NCI-H446 treated with DMSO at 0.1 percent for 48 hours (cell line): ENCODE results near the gene KRT3.
"Not testable (repeated sequence)": the region's sequence is repeated elsewhere in the genome, so short reads cannot be mapped to it uniquely, and the experiment has no call there.

ENCODE experiments used
- DNase-seq: peaks from one replicate; lab custom pipeline; 2025; lab: John Stamatoyannopoulos, UW

Gene KRT3

DNA sequence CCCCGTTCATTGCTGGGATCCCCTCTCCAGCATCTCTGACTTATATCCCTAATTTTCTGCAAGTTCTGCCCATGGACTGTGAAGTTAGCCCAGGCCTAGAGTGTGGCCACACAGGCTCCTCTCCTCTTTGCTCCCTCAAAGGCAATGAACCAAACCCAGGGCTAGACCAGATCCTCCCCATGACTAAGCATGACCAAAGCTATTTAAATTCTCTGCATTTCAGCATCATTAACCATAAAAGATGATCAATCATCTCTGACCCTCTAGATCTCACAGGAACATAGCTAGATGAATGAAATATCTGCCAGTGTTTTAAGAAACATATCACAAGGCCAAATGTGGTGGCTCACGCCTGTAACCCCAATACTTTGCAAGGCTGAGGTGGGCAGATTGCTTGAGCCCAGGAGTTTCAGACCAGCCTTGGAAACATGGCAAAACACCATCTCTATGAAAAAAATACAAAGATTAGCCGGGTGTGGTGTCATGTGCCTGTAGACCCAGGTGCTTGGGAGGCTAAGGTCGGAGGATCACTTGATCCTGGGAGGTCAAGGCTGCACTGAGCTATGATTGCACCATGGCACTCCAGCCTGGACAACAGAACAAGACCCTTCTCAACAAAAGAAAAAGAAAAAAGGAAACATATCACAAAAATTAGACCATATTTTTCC, 2.2 kb upstream of the KRT3 start:
- no peak for DNase-seq

DNA sequence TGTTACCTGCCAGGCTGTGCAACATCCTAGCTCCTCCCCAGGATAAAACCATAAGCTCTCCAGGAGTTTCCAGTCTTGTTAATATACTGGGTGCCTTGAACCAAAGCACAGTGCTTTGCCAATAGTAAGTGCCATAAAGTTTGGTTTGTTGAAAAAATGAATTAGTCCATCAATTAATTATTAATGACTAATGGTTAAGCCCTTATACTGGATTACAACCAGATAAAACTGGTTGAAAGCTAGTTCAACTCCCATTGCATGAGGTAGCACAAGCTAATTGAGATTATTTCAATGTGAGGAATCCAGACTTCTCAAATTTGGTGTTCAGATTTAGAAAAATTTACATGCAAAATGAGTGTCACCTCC, 1.6 kb upstream of the KRT3 start:
- no peak for DNase-seq

DNA sequence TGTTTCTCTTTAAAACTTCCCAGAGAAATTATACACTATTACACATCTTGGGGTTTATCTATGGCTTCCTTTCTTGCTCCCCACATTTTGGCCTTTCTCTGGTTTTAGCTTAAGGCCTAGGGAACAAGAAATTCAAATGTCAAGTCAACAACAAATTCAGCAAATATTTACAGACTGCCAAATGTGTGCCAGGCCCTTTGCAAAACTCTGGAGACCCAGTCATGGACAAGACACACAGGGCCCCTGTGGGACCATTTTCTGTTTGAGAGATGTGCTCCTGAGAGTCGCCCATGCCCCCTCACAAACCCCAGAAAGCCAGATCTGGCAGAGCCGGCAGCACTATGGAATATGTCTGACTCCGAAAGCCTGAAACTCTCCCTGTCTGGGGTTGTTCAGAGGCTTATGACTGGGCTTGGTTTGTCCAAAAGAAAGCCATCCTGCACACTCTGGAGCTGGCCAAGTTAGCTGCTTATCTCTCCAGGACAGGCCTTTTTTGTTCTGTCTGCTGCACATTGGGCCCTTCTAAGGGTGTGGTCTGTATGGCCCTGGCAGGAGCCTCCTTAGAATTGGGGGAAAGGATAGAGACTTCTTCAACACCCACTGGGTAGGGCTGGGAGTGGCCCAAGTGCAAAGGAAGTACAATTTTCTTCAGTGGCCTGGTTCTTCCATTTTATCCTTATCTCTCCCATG, 1.1 kb upstream of the KRT3 start:
- no peak for DNase-seq

DNA sequence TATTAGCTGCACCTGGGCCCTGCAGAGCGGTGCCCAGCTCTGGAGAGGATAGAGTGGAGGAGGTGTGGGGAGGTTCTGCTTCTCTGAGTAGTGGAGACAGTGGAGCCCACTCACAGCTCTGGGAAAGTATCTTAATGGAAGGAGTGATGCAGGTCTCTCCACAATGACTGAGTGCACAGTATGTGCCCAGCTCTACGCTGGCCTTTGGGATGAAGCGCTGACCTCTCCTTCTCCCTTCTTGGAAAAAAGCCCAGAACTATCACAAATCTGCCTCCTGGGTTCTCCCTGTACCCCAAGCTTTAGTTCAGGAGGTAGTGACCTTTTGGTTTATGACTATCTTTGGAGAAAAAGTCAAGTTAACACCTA, 495 bp upstream of the KRT3 start:
- no peak for DNase-seq

DNA sequence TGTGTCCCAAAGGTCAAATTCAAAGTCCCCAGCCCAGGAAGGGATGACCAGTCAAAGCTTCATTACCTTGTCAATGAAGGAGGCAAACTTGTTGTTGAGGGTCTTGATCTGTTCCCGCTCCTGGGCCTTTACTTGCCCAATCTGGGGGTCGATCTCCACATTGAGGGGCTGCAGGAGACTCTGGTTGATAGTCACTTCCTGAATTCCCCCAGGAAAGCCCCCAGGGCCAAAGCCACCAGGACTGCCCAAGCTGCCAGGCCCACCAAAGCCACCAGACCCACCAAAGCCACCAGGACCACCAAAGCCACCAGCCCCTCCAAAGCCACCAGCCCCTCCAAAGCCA, 614 bp downstream of the KRT3 start:
- DNase-seq: not testable (repeated sequence)

DNA sequence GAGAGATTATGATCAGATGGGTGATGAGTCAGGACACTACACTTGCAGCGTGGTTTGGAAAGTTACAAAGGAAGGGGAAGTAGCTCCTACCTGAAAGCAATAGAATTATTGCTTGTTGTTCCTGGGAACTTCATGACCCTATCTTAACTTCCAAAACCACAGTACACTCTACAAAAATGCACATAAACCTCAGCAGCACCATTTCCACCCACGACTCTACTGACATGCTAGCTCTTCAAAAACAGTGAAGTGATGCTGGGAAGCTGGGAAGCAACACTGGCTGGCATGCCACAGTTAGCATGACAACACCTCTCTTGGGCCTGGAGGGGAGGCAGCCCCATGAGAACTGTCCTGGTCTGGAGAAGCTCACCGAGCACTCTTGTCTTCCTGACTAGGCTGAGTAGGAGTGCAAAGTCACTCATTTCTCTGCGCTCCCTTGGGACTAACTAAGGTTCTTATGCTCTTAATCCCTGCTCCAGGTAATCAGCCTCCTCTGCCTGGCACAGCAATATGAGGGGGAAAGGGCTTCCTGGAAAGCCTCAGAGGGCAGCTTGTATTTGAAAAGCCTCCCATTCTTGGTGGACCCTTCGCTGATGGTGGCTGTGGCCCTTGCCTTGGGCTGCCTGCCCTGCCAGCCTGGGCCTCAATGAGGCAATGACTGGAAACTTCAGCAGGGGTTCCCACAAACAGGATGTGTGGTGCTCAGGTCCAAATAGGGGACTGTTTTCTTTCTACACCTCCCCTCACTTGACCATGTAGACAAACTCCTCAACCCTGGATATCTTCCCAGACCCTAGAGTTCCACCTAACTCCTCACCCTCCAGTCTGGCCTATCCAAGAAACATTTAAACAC, 1.2 kb downstream of the KRT3 start:
- DNase-seq: no peak

DNA sequence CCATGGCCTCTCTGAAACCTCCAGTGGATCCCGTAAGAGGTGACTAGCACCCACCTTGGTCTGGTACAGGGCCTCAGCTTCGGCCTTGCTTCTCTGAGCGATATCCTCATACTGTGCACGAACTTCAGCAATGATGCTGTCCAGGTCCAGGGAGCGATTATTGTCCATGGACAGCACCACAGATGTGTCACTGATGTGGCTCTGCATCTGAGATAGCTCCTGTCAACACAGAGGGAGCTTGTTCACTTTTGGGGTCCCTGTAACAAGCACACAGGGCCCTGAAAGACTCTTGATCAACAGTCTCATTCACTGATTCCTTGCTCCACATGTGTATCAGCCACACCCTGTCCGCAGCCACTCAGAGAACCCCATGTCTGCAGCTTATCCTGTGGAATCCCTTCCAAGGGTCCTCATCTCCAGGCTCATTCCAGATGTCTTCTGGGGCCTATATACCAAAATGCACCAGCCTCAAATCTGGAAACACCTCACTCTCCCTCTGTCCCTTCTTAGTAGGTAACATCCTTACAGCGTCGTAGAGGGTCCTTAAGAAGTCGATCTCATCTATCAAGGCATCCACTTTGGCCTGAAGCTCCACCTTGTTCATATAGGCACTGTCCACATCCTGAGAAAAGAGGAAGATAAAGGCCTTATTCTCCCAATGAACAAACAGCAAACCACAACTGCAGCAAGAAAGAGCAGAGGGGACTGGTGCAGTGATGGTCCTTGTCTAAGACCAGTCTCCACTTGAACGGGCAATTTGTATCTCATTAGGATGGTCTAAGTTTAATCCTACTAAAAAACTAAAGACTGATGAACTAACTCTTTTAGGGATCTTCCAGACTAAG, 3.5 kb downstream of the KRT3 start:
- no peak for DNase-seq

DNA sequence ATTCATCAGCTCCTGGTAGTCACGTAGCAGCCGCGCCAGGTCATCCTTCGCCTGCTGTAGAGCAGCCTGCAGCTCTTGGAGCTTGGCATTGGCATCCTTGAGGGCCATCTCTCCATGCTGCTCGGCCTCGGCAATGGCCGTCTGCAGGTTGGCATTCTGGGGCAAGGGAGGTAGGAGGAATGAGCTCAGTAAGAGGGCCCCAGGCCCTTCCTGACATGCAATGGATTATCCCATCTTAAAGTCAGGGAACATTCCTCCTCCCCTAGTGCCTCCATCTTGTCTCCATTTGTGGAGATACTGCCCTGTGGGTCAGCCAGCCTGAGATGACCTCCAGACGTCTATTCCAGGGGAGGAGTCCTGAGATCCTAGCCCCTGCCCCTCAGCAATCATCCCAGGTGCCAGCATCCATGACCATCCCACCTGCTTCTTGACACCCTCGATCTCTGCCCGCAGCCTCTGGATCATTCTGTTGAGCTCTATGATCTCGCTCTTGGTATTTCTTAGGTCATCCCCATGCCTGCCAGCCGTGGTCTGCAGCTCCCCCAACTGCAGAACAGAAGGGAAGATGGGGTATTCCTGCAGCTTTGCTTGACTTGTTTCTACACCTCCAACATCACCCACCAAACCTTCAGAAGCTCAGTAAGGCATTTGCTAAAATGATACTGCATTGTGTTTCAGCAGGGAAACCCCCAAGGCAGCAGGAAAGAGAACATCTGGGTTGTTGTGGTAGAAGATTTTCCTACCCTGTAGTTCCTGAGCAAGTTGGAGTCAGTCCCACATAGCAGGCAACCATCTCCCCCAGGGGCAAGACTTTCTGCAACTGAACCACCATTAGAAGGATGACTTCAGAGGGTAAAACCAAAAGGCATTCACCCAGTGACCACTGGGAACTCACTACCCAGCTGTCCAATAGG, 4.4 kb downstream of the KRT3 start:
- DNase-seq: no peak

DNA sequence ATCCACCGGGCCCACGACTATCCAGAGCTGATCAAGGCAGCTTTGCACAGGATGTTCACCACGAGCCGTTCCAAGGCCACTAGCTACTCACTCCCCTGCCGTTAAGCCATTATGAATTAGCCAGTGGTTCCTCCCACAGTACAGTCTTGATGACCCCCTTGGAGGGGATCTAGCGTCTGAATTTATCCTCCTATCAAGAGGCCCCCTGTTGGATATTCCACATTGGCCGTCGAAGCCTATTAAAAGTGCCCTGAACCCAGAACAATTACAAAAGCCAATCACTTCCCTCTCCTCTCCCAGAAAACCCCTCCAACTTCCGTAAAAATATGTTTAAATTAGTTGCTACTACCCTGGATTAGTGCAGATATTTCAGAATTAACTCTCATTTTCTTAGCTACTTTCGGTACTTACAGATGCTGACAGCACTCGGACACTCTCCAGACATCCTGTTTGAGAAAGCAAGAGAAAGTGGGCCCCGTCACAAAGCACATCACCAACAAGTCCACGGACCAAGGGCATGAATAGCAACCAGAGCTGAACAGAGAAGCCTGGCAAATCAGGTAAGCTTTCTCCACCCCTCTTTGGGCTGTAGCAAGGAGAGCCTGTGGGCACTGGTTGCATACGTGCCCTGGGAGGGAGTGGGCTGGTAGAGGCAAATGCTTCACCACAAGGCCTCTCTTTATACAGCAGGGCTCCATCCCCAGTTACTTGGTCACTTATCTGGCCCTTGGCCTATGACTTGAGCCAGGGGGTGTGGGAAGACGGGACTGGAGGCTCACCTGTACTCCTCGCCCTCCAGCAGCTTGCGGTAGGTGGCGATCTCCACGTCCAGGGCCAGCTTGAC, 5.3 kb downstream of the KRT3 start:
- DNase-seq: no peak

DNA sequence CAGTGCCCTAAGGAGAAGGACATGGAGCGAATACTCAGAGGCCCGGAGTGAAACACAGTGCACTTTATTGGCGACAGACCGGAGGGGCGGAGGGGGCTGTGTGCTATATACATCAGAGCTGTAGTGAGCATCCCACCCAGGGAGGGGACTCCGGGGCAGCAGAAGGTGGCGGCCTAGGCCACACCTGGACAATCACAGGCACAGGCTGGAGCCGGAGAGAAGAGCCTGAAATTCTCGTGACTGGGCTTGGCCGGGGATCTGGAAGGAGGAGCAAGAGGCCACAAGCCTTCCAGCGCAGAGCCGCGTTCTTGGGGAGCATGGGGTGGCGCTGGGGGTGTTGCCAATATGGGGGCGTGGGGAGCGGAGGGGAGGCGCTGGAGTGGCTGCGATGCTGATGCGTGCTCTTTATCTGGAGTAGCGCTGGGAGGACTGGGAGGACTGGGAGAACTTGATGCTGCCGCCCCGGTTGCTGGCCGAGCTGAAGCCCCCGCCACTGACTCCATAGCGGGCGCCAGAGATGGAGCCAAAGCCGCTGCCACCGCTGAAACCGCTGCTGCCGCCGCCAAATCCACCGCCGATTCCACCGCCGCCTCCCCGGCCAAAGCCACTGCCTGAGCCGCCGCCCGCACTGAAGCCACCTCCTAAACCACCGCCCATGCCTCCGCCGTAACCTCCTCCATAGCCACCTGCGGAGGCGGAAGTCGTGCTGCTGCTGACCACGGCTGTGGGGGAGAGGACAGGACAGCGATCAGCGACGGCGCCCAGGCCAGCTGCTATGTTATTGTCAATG, 6.1 kb downstream of the KRT3 start:
- DNase-seq: no peak

DNA sequence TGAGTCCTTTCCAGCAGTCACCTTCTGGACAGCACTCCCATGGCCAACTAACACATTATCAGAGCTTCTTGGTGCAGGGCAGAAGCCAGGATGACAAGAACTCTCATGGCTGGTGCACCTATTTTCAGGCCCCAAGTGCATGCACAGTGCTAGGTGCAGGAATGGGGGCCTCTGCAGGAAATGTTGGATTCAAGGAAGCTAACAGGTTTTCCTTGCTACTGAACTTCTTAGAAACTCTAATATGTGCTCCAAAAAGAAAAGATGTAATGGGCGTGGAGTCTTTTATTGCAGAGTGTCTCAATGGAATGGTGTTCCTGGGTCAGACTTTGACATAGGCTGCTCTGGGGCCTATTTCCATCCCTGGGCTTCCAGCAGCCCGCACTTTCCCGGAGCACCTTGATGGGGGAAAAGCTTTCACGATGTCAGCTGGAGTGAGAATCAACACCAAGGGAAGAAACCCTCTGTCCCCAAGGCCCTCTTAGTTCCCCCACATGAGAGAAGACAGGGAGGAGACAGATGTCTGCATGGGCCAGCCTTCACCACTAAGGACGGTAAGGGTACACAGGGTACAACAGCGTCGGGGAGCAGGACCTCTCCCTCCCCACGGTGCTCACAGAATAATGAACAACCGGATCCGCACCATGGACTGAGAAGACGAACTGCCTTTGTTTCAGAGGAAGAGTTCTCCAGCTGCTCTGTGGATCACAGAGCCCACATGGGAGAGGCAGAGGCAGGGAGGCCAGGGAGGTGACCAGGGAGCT, 6.9 kb downstream of the KRT3 start:
- no peak for DNase-seq

DNA sequence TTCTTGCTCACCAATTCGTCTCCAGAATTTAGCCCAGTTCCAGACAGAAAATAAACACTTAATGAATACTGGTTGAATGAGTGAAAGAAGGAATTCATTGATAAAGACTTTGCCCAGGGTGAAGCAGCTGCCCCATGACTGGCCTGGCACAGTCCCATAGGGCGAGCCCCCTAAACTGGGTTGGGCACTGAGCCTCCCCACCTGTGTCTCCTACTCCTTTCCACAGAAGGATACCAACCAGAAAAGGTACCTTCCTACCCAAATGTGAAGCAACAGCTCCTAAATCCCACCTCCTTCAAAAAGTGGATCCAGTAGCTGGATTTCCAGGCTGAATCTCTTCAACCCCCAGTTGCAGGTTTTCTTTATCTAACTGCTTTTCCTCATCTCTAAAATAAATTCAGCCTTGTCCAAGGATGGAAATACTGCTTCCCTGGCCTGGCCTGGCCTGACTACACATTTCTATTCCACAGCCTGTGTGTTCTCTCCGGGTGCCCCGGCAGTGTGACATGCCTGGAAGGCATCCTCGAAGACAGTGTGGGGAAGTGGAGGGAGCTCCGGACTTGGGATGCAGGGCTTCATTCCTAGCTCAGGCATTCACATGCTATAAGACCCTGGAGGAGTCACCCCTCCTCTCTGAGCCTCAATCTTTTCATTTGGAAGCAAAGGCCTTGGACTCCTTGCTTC, 7.6 kb downstream of the KRT3 start:
- DNase-seq: no peak

DNA sequence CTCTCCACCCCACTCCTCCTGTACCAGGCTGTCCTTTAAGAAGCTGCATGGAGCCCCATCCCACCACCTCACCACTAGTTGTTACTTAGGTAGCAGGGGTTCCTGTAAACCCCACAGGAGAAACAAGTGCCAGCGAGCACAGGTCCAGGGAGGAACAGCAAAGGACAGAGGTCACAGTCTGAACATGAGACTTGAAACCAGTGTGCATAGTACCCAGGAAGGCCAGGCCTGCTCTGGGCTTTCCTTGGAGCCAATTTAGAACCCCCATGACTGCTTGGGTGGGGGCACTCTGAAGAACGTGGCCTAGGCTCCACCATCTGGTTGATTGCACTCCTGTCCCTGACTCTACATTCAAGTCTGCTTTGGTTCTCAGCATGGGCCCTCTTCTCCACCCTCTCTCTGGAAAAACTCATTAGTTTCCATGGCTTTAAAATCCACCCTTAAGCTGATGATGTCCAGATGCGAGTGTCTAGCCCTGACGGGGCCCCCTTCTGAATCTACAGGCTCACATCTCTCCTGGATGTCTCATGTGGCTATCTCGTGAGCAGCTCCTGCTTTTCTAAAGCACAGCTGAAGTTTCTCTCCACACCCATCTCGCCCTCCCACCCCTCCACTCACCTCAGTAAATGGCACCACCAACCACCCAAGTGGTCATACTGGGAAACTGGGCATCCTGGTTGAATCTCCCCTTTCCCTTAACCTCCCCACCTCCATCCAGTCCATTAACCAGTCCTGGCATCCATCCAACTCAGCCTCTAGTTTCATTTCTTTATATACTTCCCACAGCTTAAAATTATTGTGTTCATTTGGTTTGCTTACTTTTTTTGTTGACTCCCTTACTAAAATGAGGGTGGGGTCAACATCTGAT, 8.4 kb downstream of the KRT3 start:
- no peak for DNase-seq

DNA sequence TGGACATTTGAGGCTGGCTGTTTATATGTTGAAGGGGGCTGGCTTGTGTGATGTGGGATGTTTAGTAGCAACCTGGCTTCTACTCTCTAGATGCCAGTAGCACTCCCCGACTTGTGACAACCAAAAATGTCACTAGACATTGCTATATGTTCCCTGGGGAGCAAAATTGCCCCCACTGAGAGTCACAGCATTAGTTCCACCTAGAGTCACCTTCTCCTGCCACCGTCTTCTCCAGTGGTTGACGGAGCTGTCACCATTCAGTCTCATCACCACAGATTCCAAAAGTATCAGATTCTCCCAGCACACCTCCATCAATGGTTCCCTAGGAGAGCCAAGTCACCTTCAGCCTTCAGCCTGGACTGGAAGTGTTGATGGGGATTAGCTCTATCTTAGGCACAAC, 11.0 kb downstream of the KRT3 start:
- no peak for DNase-seq

DNA sequence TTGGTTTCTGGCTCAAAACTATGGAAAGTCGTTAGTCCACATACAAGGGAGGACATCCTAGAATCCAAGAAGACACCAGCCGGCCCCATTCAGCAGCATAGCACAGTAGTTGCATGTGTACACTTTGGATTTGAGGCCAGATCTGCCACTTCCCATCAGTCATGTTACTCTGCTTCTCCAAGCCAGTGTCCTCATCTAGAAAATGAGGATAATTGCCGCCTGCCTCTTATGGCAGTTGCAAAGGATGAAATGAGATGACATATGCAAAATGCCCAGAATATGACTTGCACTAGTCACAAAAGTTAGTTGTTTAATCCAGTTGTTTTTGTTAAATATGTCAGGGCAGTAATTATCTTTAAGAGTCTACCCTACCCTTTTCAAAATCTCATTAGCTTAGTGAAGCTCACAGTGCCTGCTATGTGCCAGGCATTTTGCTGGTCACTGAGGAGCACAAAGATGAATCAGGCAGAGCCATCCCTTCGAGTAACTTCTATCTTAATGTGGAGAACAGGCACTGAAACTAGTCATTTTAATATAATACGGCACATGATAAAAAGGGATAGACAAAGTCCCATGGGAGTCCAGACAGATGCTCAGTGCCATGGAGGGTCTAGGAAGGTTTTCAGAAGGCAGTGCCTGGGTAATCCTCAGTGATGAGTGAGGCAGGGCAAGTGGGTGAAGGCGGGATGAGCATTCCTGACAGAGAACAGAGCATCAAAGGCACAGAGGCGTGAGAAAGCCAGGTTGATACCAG, 12.2 kb downstream of the KRT3 start:
- DNase-seq: no peak

DNA sequence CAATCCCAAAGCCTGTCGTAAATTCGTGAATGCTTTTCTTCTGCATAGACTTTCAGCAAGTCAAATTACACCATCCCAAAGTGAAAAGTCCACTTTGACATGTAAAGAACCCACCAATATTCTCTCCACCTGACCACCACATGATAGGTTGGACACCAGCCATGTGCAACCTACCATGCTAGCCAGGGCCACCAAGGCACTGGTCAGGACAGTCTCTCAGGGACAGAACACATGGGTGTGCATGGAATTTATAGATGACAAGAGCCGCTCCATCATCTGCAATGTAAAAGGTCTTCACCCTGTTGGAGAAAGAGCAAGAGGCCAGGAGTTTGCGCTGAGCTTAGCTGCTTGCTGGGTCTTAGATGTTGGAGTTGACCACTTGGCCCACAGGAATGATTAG, 13.4 kb downstream of the KRT3 start:
- no peak for DNase-seq
